ENCODE data around the gene HOMER2.

Gene HOMER2

GRCh38 chr15:82919231-82919886 is 33.2 kb downstream of the HOMER2 start:
- Histone ChIP-seq H4K91ac (ENCODE audit: low read depth, low read length, poor library complexity) (no peak overlapping the region), H3K18ac (ENCODE audit: low read length) (no peak overlapping the region), H3K9me3 (replicated peaks in 1 of 2; ENCODE audit: control insufficient read depth in 2 of 2, insufficient read depth in 1 of 2, low read depth in 1 of 2, low read length in 2 of 2) (no peaks in the 10 kb centered on the region), H3K79me1 (ENCODE audit: low read depth, low read length) (no peaks in the 10 kb centered on the region), H4K8ac (ENCODE audit: low read depth, low read length) (no peak overlapping the region), H2AK5ac (ENCODE audit: low read depth, low read length) (no peak overlapping the region), H3K9ac (ENCODE audit: low read depth, low read length, poor library complexity) (no peak overlapping the region), H3K36me3 (replicated peaks in 1 of 2; ENCODE audit: control insufficient read depth in 2 of 2, insufficient read depth in 2 of 2, low read length in 2 of 2) (no peaks in the 10 kb centered on the region), H3K4me1 (ENCODE audit: control insufficient read depth in 2 of 2, insufficient read depth in 1 of 2, low read depth in 1 of 2, low read length in 2 of 2) (peaks cover 0 to 4% of the 10 kb centered on the region in 2 donors), H2AFZ (ENCODE audit: low read length) (no peak overlapping the region), H2BK12ac (ENCODE audit: low read length) (no peak overlapping the region), H3K4me3 (ENCODE audit: low read length in 2 of 2) (no peak overlapping the region), H2BK15ac (ENCODE audit: low read length) (no peak overlapping the region), H3K27ac (replicated peaks; ENCODE audit: low read length) (no peak overlapping the region), H3K27me3 (ENCODE audit: control insufficient read depth in 3 of 3, insufficient read depth in 3 of 3, low read depth in 1 of 3, low read length in 3 of 3) (no peaks in the 10 kb centered on the region), H2BK120ac (ENCODE audit: low read depth, low read length) (no peak overlapping the region), H3K4me2 (ENCODE audit: insufficient read depth, low read length, poor library complexity, severe bottlenecking) (no peak overlapping the region), H3K4ac (ENCODE audit: low read length) (no peak overlapping the region), H3K14ac (ENCODE audit: low read length) (no peak overlapping the region), H2BK5ac (ENCODE audit: low read length) (no peak overlapping the region), H3K23ac (ENCODE audit: low read depth, low read length, poor library complexity) (no peak overlapping the region)
- no CpG with 5 or more reads among the region's 6 CpGs for WGBS, 2 donors (ENCODE audit: extremely low coverage in 2 of 2, insufficient read length in 2 of 2, insufficient replicate concordance in 1 of 2)
- DNase-seq (ENCODE audit: low spot score): no peak

GRCh38 chr15:82918607-82919230 is 33.8 kb downstream of the HOMER2 start:
- no peak overlapping the region for H3K4me3 ChIP-seq (ENCODE audit: low read length in 2 of 2)
- H2BK5ac ChIP-seq (ENCODE audit: low read length): no peak overlapping the region
- no peaks in the 10 kb centered on the region for H3K36me3 ChIP-seq (replicated peaks in 1 of 2; ENCODE audit: control insufficient read depth in 2 of 2, insufficient read depth in 2 of 2, low read length in 2 of 2)
- no peaks in the 10 kb centered on the region for H3K9me3 ChIP-seq (replicated peaks in 1 of 2; ENCODE audit: control insufficient read depth in 2 of 2, insufficient read depth in 1 of 2, low read depth in 1 of 2, low read length in 2 of 2)
- peaks cover 0 to 4% of the 10 kb centered on the region in 2 donors for H3K4me1 ChIP-seq (ENCODE audit: control insufficient read depth in 2 of 2, insufficient read depth in 1 of 2, low read depth in 1 of 2, low read length in 2 of 2)
- H3K9ac ChIP-seq (ENCODE audit: low read depth, low read length, poor library complexity): no peak overlapping the region
- H3K27me3 ChIP-seq (ENCODE audit: control insufficient read depth in 3 of 3, insufficient read depth in 3 of 3, low read depth in 1 of 3, low read length in 3 of 3): no peaks in the 10 kb centered on the region
- no peak overlapping the region for H3K4me2 ChIP-seq (ENCODE audit: insufficient read depth, low read length, poor library complexity, severe bottlenecking)
- H2AK5ac ChIP-seq (ENCODE audit: low read depth, low read length): no peak overlapping the region
- DNase-seq (ENCODE audit: low spot score): no peak
- no peak overlapping the region for H3K18ac ChIP-seq (ENCODE audit: low read length)
- H3K79me1 ChIP-seq (ENCODE audit: low read depth, low read length): no peaks in the 10 kb centered on the region
- no peak overlapping the region for H2BK120ac ChIP-seq (ENCODE audit: low read depth, low read length)
- no peak overlapping the region for H3K27ac ChIP-seq (replicated peaks; ENCODE audit: low read length)
- H3K23ac ChIP-seq (ENCODE audit: low read depth, low read length, poor library complexity): no peak overlapping the region
- WGBS, 2 donors (ENCODE audit: extremely low coverage in 2 of 2, insufficient read length in 2 of 2, insufficient replicate concordance in 1 of 2): no CpG with 5 or more reads among the region's 6 CpGs
- no peak overlapping the region for H2AFZ ChIP-seq (ENCODE audit: low read length)
- H4K91ac ChIP-seq (ENCODE audit: low read depth, low read length, poor library complexity): no peak overlapping the region
- H3K4ac ChIP-seq (ENCODE audit: low read length): no peak overlapping the region
- H2BK15ac ChIP-seq (ENCODE audit: low read length): no peak overlapping the region
- H2BK12ac ChIP-seq (ENCODE audit: low read length): no peak overlapping the region
- H4K8ac ChIP-seq (ENCODE audit: low read depth, low read length): no peak overlapping the region
- H3K14ac ChIP-seq (ENCODE audit: low read length): no peak overlapping the region

GRCh38 chr15:82918162-82918561 is 34.4 kb downstream of the HOMER2 start:
- peaks cover 0 to 4% of the 10 kb centered on the region in 2 donors for H3K4me1 ChIP-seq (ENCODE audit: control insufficient read depth in 2 of 2, insufficient read depth in 1 of 2, low read depth in 1 of 2, low read length in 2 of 2)
- H3K4me2 ChIP-seq (ENCODE audit: insufficient read depth, low read length, poor library complexity, severe bottlenecking): no peak overlapping the region
- no peak overlapping the region for H2AK5ac ChIP-seq (ENCODE audit: low read depth, low read length)
- H2BK5ac ChIP-seq (ENCODE audit: low read length): no peak overlapping the region
- H2BK12ac ChIP-seq (ENCODE audit: low read length): no peak overlapping the region
- no CpG with 5 or more reads among the region's 6 CpGs for WGBS, 2 donors (ENCODE audit: extremely low coverage in 2 of 2, insufficient read length in 2 of 2, insufficient replicate concordance in 1 of 2)
- no peaks in the 10 kb centered on the region for H3K79me1 ChIP-seq (ENCODE audit: low read depth, low read length)
- H3K23ac ChIP-seq (ENCODE audit: low read depth, low read length, poor library complexity): no peak overlapping the region
- H3K4ac ChIP-seq (ENCODE audit: low read length): no peak overlapping the region
- H3K9me3 ChIP-seq (replicated peaks in 1 of 2; ENCODE audit: control insufficient read depth in 2 of 2, insufficient read depth in 1 of 2, low read depth in 1 of 2, low read length in 2 of 2): no peaks in the 10 kb centered on the region
- no peaks in the 10 kb centered on the region for H3K36me3 ChIP-seq (replicated peaks in 1 of 2; ENCODE audit: control insufficient read depth in 2 of 2, insufficient read depth in 2 of 2, low read length in 2 of 2)
- no peak overlapping the region for H3K9ac ChIP-seq (ENCODE audit: low read depth, low read length, poor library complexity)
- H4K8ac ChIP-seq (ENCODE audit: low read depth, low read length): no peak overlapping the region
- no peak overlapping the region for H3K4me3 ChIP-seq (ENCODE audit: low read length in 2 of 2)
- no peak overlapping the region for H4K91ac ChIP-seq (ENCODE audit: low read depth, low read length, poor library complexity)
- no peak overlapping the region for H3K18ac ChIP-seq (ENCODE audit: low read length)
- H2AFZ ChIP-seq (ENCODE audit: low read length): no peak overlapping the region
- H3K14ac ChIP-seq (ENCODE audit: low read length): no peak overlapping the region
- H2BK120ac ChIP-seq (ENCODE audit: low read depth, low read length): no peak overlapping the region
- no peak overlapping the region for H3K27ac ChIP-seq (replicated peaks; ENCODE audit: low read length)
- H3K27me3 ChIP-seq (ENCODE audit: control insufficient read depth in 3 of 3, insufficient read depth in 3 of 3, low read depth in 1 of 3, low read length in 3 of 3): no peaks in the 10 kb centered on the region
- DNase-seq (ENCODE audit: low spot score): no peak
- H2BK15ac ChIP-seq (ENCODE audit: low read length): no peak overlapping the region

GRCh38 chr15:82917249-82917648 is 35.3 kb downstream of the HOMER2 start:
- Histone ChIP-seq H3K4me2 (ENCODE audit: insufficient read depth, low read length, poor library complexity, severe bottlenecking) (no peak overlapping the region), H3K4ac (ENCODE audit: low read length) (no peak overlapping the region), H3K4me1 (ENCODE audit: control insufficient read depth in 2 of 2, insufficient read depth in 1 of 2, low read depth in 1 of 2, low read length in 2 of 2) (no peaks in the 10 kb centered on the region), H3K27ac (replicated peaks; ENCODE audit: low read length) (no peak overlapping the region), H3K9ac (ENCODE audit: low read depth, low read length, poor library complexity) (no peak overlapping the region), H3K14ac (ENCODE audit: low read length) (no peak overlapping the region), H2AFZ (ENCODE audit: low read length) (no peak overlapping the region), H3K79me1 (ENCODE audit: low read depth, low read length) (no peaks in the 10 kb centered on the region), H3K27me3 (ENCODE audit: control insufficient read depth in 3 of 3, insufficient read depth in 3 of 3, low read depth in 1 of 3, low read length in 3 of 3) (no peaks in the 10 kb centered on the region), H3K23ac (ENCODE audit: low read depth, low read length, poor library complexity) (no peak overlapping the region), H3K9me3 (replicated peaks in 1 of 2; ENCODE audit: control insufficient read depth in 2 of 2, insufficient read depth in 1 of 2, low read depth in 1 of 2, low read length in 2 of 2) (no peaks in the 10 kb centered on the region), H3K4me3 (ENCODE audit: low read length in 2 of 2) (no peak overlapping the region), H2BK12ac (ENCODE audit: low read length) (no peak overlapping the region), H4K8ac (ENCODE audit: low read depth, low read length) (no peak overlapping the region), H3K18ac (ENCODE audit: low read length) (no peak overlapping the region), H4K91ac (ENCODE audit: low read depth, low read length, poor library complexity) (no peak overlapping the region), H2BK15ac (ENCODE audit: low read length) (no peak overlapping the region), H2AK5ac (ENCODE audit: low read depth, low read length) (no peak overlapping the region), H2BK120ac (ENCODE audit: low read depth, low read length) (no peak overlapping the region), H3K36me3 (replicated peaks in 1 of 2; ENCODE audit: control insufficient read depth in 2 of 2, insufficient read depth in 2 of 2, low read length in 2 of 2) (no peaks in the 10 kb centered on the region), H2BK5ac (ENCODE audit: low read length) (no peak overlapping the region)
- 100% methylated on average over 1 of the region's 7 CpGs; no CpG with 5 or more reads in 1 of the 2 donors for WGBS, 2 donors (ENCODE audit: extremely low coverage in 2 of 2, insufficient read length in 2 of 2, insufficient replicate concordance in 1 of 2)
- no peak for DNase-seq (ENCODE audit: low spot score)

Measured in neuronal stem cell (in vitro differentiated cells).